HepG2 (cell line): ENCODE data around the gene SLC4A7. TPM values are rescaled to one million over a fixed set of nuclear protein-coding genes. Genes with fewer than 3 reads are reported as not detected.

Experiments used
- ATAC-seq: fragments of 200-7000 bp; cut with Tn5 transposase; 3 replicates; pipeline ENCODE4 v1.9.1; 2020; ENCODE audit warnings: mild to moderate bottlenecking, moderate library complexity
- BruUV-seq: library from RNA; stranded (reverse); fragments of 400-500 nt; replicated peaks from 2 replicates; lab custom pipeline; 2021; lab: Mats Ljungman, UMichigan
- CTCF ChIA-PET: fragments of 300-600 bp; formaldehyde crosslinking; extraction: SDS; loops from one replicate; lab custom pipeline; 2021; ENCODE audit warnings: low total read pairs, inconsistent platforms, low intra/inter-chr PET ratio; lab: Yijun Ruan, JAX
- POLR2A ChIA-PET: fragments of 350-600 bp; sonication (Branson Sonifier 250); formaldehyde crosslinking; loops from one replicate; lab custom pipeline; 2020; ENCODE audit warnings: antibody characterized with exemption, inconsistent platforms; lab: Yijun Ruan, JAX
- DNase-seq: peaks from one replicate; pipeline ENCODE4 v3.0.0-alpha.2; 2015; ENCODE audit warnings: low spot score
- FAIRE-seq: peaks from 3 replicates; lab custom pipeline; 2011; peaks lifted over from hg19 to GRCh38; lab: Jason Lieb, UNC
- H2AFZ ChIP-seq: one replicate; pipeline ENCODE4 v1.6.1; 2011; ENCODE audit warnings: low read length, inconsistent platforms
- H3K27ac ChIP-seq: fragments of 300-600 bp; 3 replicates; pipeline ENCODE4 v1.8.0; 2011; ENCODE audit warnings: mixed run types, mild to moderate bottlenecking, mixed read lengths, low read length, inconsistent platforms; ENCODE audit not compliant: insufficient read depth; ENCODE audit errors: extremely low read length
- H3K27me3 ChIP-seq, 2 experiments: fragments of 200-600 bp in 1 of 2; 2 replicates in 1 of 2; 3 replicates in 1 of 2; pipeline versions ENCODE4 v1.6.0 to v1.8.0; 2011; ENCODE audit warnings: low read length in 2 of 2, mild to moderate bottlenecking in 2 of 2, moderate library complexity in 2 of 2, inconsistent platforms in 1 of 2; ENCODE audit not compliant: insufficient read depth in 2 of 2, control insufficient read depth in 1 of 2
- H3K36me3 ChIP-seq, 2 experiments: fragments of 200-600 bp in 1 of 2; replicated peaks in 1 of 2; 2 replicates in 1 of 2; 3 replicates in 1 of 2; pipeline versions ENCODE4 v1.5.1 to v1.8.0; 2011; ENCODE audit warnings: low read length in 2 of 2, inconsistent platforms in 1 of 2; ENCODE audit not compliant: insufficient read depth in 2 of 2, control insufficient read depth in 1 of 2
- H3K4me1 ChIP-seq: 2 replicates; pipeline ENCODE4 v1.5.1; 2012; ENCODE audit warnings: low read length, inconsistent platforms; ENCODE audit not compliant: insufficient read depth
- H3K4me2 ChIP-seq: 2 replicates; pipeline ENCODE4 v1.6.0; 2011; ENCODE audit warnings: low read depth, low read length, inconsistent platforms
- H3K4me3 ChIP-seq, 3 experiments: fragments of 200-600 bp in 1 of 3; sonication (generic), shearing (Covaris generic) in 1 of 3; replicated peaks in 1 of 3; 2 replicates each; pipeline ENCODE4 v1.5.1; 2011 to 2016; ENCODE audit warnings: low read length in 3 of 3, inconsistent platforms in 2 of 3, low read depth in 2 of 3, mild to moderate bottlenecking in 2 of 3, control low read depth in 1 of 3, mixed read lengths in 1 of 3; ENCODE audit not compliant: insufficient read depth in 1 of 3
- H3K79me2 ChIP-seq: one replicate; pipeline ENCODE4 v1.6.1; 2011; ENCODE audit warnings: low read length, inconsistent platforms; ENCODE audit not compliant: insufficient read depth
- H3K9ac ChIP-seq: 2 replicates; pipeline ENCODE4 v1.6.0; 2011; ENCODE audit warnings: mild to moderate bottlenecking, low read depth, low read length, inconsistent platforms; ENCODE audit not compliant: insufficient read depth
- H3K9me3 ChIP-seq: 2 replicates; pipeline ENCODE4 v1.5.1; 2012; ENCODE audit warnings: mild to moderate bottlenecking, low read length
- H4K20me1 ChIP-seq: 2 replicates; pipeline ENCODE4 v1.6.0; 2011; ENCODE audit warnings: inconsistent platforms, mild to moderate bottlenecking, low read length, moderate library complexity; ENCODE audit not compliant: insufficient read depth
- ARID3A ChIP-seq: IDR thresholded peaks from 2 replicates; pipeline ENCODE4 v1.6.1; 2012; ENCODE audit warnings: low read depth, low read length, improper control_type of control experiment
- ATF1 ChIP-seq: IDR thresholded peaks from 2 replicates; pipeline ENCODE4 v1.6.1; 2016; ENCODE audit warnings: mild to moderate bottlenecking, control low read depth
- BCL6 ChIP-seq: IDR thresholded peaks from 2 replicates; pipeline ENCODE4 v1.6.1; 2016; ENCODE audit warnings: missing genetic modification reagents, missing compliant biosample characterization
- CREM ChIP-seq, 2 experiments: sonication (generic) in 1 of 2; formaldehyde crosslinking in 1 of 2; IDR thresholded peaks; 2 replicates each; pipeline versions ENCODE4 v1.4.0 to v1.6.1; 2016 to 2020; ENCODE audit warnings: antibody characterized with exemption in 1 of 2, mild to moderate bottlenecking in 1 of 2, missing genetic modification reagents in 1 of 2
- ELF3 ChIP-seq: IDR thresholded peaks from 2 replicates; pipeline ENCODE4 v1.6.1; 2016; ENCODE audit warnings: missing genetic modification reagents, missing compliant biosample characterization
- FOXA3 ChIP-seq: IDR thresholded peaks from 2 replicates; pipeline ENCODE4 v1.6.1; 2016; ENCODE audit warnings: missing genetic modification reagents, missing compliant biosample characterization
- FOXJ3 ChIP-seq: sonication (generic); formaldehyde crosslinking; IDR thresholded peaks from 2 replicates; pipeline ENCODE4 v1.4.0; 2020; ENCODE audit warnings: missing genetic modification reagents, mild to moderate bottlenecking, borderline replicate concordance
- GATAD2A ChIP-seq: IDR thresholded peaks from 2 replicates; pipeline ENCODE4 v1.6.1; 2016
- HNF1A ChIP-seq, 2 experiments: sonication (generic) in 1 of 2; formaldehyde crosslinking in 1 of 2; IDR thresholded peaks; 2 replicates each; pipeline versions ENCODE4 v1.4.0 to v1.6.1; 2016 to 2020; ENCODE audit warnings: borderline replicate concordance in 1 of 2, low read depth in 1 of 2, mild to moderate bottlenecking in 1 of 2, missing genetic modification reagents in 1 of 2
- NFIC ChIP-seq: IDR thresholded peaks from 2 replicates; pipeline ENCODE4 v1.6.1; 2012; ENCODE audit warnings: mild to moderate bottlenecking, low read length, inconsistent platforms
- ONECUT2 ChIP-seq: sonication (generic); formaldehyde crosslinking; IDR thresholded peaks from 2 replicates; pipeline ENCODE4 v1.4.0; 2020; ENCODE audit warnings: missing genetic modification reagents
- ZNF18 ChIP-seq: sonication (generic); formaldehyde crosslinking; IDR thresholded peaks from 2 replicates; pipeline ENCODE4 v1.8.0; 2022; ENCODE audit warnings: mild to moderate bottlenecking, missing genetic modification reagents; ENCODE audit not compliant: insufficient replicate concordance
- ZNF446 ChIP-seq: sonication (generic); formaldehyde crosslinking; IDR thresholded peaks from 2 replicates; pipeline ENCODE4 v1.5.0; 2020; ENCODE audit warnings: mild to moderate bottlenecking, missing genetic modification reagents
- ZNF460 ChIP-seq: sonication (generic); formaldehyde crosslinking; IDR thresholded peaks from 2 replicates; pipeline ENCODE4 v1.5.1; 2020; ENCODE audit warnings: missing genetic modification reagents, mild to moderate bottlenecking, borderline replicate concordance
- ZNF746 ChIP-seq: sonication (generic); formaldehyde crosslinking; IDR thresholded peaks from 2 replicates; pipeline ENCODE4 v1.8.0; 2022; ENCODE audit warnings: mild to moderate bottlenecking, missing genetic modification reagents
- ZNF839 ChIP-seq: sonication (generic); formaldehyde crosslinking; IDR thresholded peaks from 2 replicates; pipeline ENCODE4 v1.4.0; 2020; ENCODE audit warnings: missing genetic modification reagents, mild to moderate bottlenecking, borderline replicate concordance
- WGBS: methylation state at CpG from one replicate; pipeline ENCODE4 v1.1.6; 2017; ENCODE audit warnings: low lambda C conversion rate; 5-methylcytosine and 5-hydroxymethylcytosine counted together
- in situ Hi-C: cut with HindIII; loops from 2 replicates; pipeline ENCODE4 v1.10.0; 2017; ENCODE audit warnings: low pct_unique_long_range_greater_than_20kb; ENCODE audit not compliant: extremely low pct_ligation_motif_present
- intact Hi-C: fragments of 100-400 bp; cut with micrococcal nuclease; formaldehyde crosslinking; loops from one replicate; pipeline ENCODE4 v1.10.0; 2022; ENCODE audit not compliant: unreplicated experiment
- polyA plus RNA-seq, 8 experiments: library from polyadenylated mRNA; depleted of rRNA in 3 of 8; stranded (reverse) in 7 of 8; unstranded in 1 of 8; fragments of >200 nt; fragmentation: Illumina TruSeq in 4 of 8; extraction: Trizol in 4 of 8; gene quantifications; 2 replicates each; pipeline versions ENCODE4 v1.2.1 to v1.2.3, GENCODE V29; 2011 to 2016; ENCODE audit warnings: low read depth in 4 of 8, missing spikeins in 1 of 8, mixed read lengths in 1 of 8; ENCODE audit not compliant: insufficient read depth in 1 of 8
- total RNA-seq, 5 experiments: library from RNA; depleted of rRNA; stranded (reverse); fragments of >200 nt; fragmentation: Illumina TruSeq; extraction: Trizol; gene quantifications; 2 replicates each; pipeline ENCODE4 v1.2.3, GENCODE V29; 2016; ENCODE audit warnings: low read depth in 1 of 5

Gene SLC4A7
- total and polyA plus RNA-seq, 2 of the 13 experiments (the other 11 are each of a cell fraction or from before 2014, with no cell fraction given): 16.4 to 43.8 TPM

GRCh38 chr3:27335571-27335970 is 148.6 kb downstream of the SLC4A7 start:
- Histone ChIP-seq H3K27me3 (no peaks in the 10 kb centered on the region), H4K20me1 (no peaks in the 10 kb centered on the region), H3K9me3 (no peaks in the 10 kb centered on the region), H3K79me2 (no peaks in the 10 kb centered on the region), H3K27ac (peak overlapping the region; percentile 64), H3K36me3 (no peaks in the 10 kb centered on the region), H3K9ac (peak overlapping the region; percentile 12; the same call in 1 of the 2 replicates), H3K4me3 (no peak overlapping the region), H3K4me2 (peak overlapping the region; percentile 19; the same call in 1 of the 2 replicates), H3K4me1 (peaks cover 20% of the 10 kb centered on the region), H2AFZ (no peak overlapping the region)
- peak; percentile 62 for ATAC-seq
- ChIA-PET POLR2A (no interaction called here), CTCF (no interaction called here)
- BruUV-seq: no TSS peak
- 19% methylated on average over 1 of the region's 1 CpG for WGBS
- peak; percentile 48 for DNase-seq
- intact Hi-C loops (no loop called here), in situ Hi-C loops (no loop called here)
- peak; percentile 8 for FAIRE-seq
- TF ChIP-seq ONECUT2 (CRISPR knock-in tag): peak; percentile 80
- no peak for TF ChIP-seq ZNF18 (CRISPR knock-in tag)
- TF ChIP-seq ZNF460 (CRISPR knock-in tag): no peak
- TF ChIP-seq ZNF746 (CRISPR knock-in tag): no peak
- peak; percentile 51; the same call in 1 of the 2 replicates for TF ChIP-seq ELF3 (CRISPR knock-in tag)
- 0 out of 2 replicates have a peak, but pooled peaks have one; percentile 29 for TF ChIP-seq FOXJ3
- no peak for TF ChIP-seq ZNF446 (CRISPR knock-in tag)
- TF ChIP-seq NFIC: peak; percentile 82; the same call in 1 of the 2 replicates
- 0 out of 2 replicates have a peak, but pooled peaks have one; percentile 17 for TF ChIP-seq ATF1 (CRISPR knock-in tag)
- TF ChIP-seq ZNF839: no peak
- TF ChIP-seq CREM (IDR thresholded peaks at IDR 0.05): peak; percentile 54; the same call in 1 of the 2 replicates
- no peak for TF ChIP-seq CREM (CRISPR knock-in tag; IDR thresholded peaks at IDR 0.05)
- peak; percentile 45; the same call in 1 of the 2 replicates for TF ChIP-seq BCL6
- TF ChIP-seq HNF1A (IDR thresholded peaks at IDR 0.05; ENCODE audit: low read depth): peak; percentile 32; the same call in 1 of the 2 replicates
- TF ChIP-seq HNF1A (CRISPR knock-in tag; IDR thresholded peaks at IDR 0.05; ENCODE audit: borderline replicate concordance): no peak
- peak; percentile 72 for TF ChIP-seq FOXA3 (CRISPR knock-in tag)
- TF ChIP-seq GATAD2A (CRISPR knock-in tag): 0 out of 2 replicates have a peak, but pooled peaks have one; percentile 45
- TF ChIP-seq ARID3A: peak; percentile 75
